OCI-LY3 (cell line): ENCODE results near the gene RPL36.

Experiments
- EZH2phosphoT487 ChIP-seq: fragments of 200-600 bp; shearing (Covaris generic); IDR thresholded peaks from 2 replicates; pipeline ENCODE4 v1.6.1; 2018; ENCODE audit warnings: antibody characterized with exemption, mixed run types, low read depth
- TF ChIP-seq, protein P1 (sequence below): fragments of 200-600, 300-600 bp; sonication (generic); IDR thresholded peaks from 2 replicates; pipeline ENCODE4 v1.5.1; 2014; ENCODE audit warnings: antibody characterized with exemption, low read length, low read depth

DNA sequence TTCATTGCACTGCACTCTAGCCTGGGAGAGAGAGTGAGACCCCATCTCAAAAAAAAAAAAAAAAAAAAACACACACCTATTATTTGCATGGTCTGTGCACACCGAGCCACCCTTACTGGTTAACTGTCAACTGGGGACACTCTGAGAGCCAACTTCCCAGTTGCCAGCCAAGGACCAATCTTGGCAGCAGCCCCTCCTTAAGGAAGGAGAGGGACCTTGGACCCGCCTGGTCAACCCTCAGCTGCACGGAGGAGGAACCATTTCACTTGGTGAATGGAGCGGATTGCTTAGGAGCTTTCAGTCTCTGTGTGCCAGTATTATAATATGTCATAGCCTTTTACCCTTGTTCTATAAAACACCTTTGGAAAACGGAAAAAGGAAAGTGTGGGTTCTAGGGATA is 34.7 kb upstream of the RPL36 start:
- TF ChIP-seq, protein P1, sequence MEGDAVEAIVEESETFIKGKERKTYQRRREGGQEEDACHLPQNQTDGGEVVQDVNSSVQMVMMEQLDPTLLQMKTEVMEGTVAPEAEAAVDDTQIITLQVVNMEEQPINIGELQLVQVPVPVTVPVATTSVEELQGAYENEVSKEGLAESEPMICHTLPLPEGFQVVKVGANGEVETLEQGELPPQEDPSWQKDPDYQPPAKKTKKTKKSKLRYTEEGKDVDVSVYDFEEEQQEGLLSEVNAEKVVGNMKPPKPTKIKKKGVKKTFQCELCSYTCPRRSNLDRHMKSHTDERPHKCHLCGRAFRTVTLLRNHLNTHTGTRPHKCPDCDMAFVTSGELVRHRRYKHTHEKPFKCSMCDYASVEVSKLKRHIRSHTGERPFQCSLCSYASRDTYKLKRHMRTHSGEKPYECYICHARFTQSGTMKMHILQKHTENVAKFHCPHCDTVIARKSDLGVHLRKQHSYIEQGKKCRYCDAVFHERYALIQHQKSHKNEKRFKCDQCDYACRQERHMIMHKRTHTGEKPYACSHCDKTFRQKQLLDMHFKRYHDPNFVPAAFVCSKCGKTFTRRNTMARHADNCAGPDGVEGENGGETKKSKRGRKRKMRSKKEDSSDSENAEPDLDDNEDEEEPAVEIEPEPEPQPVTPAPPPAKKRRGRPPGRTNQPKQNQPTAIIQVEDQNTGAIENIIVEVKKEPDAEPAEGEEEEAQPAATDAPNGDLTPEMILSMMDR: no peak
- no peak for TF ChIP-seq EZH2phosphoT487
